GM11168 (cell line): ENCODE results near the gene NAPA.

Experiments used
- in situ Hi-C: fragments of 300-500 bp; cut with MboI; formaldehyde crosslinking; loops from one replicate; pipeline ENCODE4 v1.12.0; 2022; ENCODE audit warnings: low sequenced_read_pairs; ENCODE audit not compliant: unreplicated experiment

The NAPA gene

GRCh38 chr19:47503826-47504150 is 11.1 kb downstream of the NAPA start:
- in situ Hi-C loops = no loop called here

GRCh38 chr19:47503130-47503825 is 11.6 kb downstream of the NAPA start:
- in situ Hi-C loops = no loop called here

GRCh38 chr19:47499863-47500830 is 14.7 kb downstream of the NAPA start:
- in situ Hi-C loops = no loop called here

- in situ Hi-C loops = no loop called here
These were observed 15.5 kb downstream of the NAPA start for GRCh38 chr19:47499371-47499770.

- in situ Hi-C loops = no loop called here
These were observed 16.3 kb downstream of the NAPA start for GRCh38 chr19:47498561-47498960.

- in situ Hi-C loops = no loop called here
These were observed 16.9 kb downstream of the NAPA start for GRCh38 chr19:47497821-47498520.

- in situ Hi-C loops = no loop called here
These were observed 17.7 kb downstream of the NAPA start for GRCh38 chr19:47497050-47497766.

- in situ Hi-C loops = no loop called here
These were observed 19.1 kb downstream of the NAPA start for GRCh38 chr19:47495478-47496372.

- in situ Hi-C loops = no loop called here
These were observed 20.1 kb downstream of the NAPA start for GRCh38 chr19:47494729-47495128.

GRCh38 chr19:47494211-47494547 is 20.7 kb downstream of the NAPA start:
- in situ Hi-C loops = no loop called here

- in situ Hi-C loops = no loop called here
These were observed 21.3 kb downstream of the NAPA start for GRCh38 chr19:47493378-47494210.

GRCh38 chr19:47492571-47493377 is 22.1 kb downstream of the NAPA start:
- in situ Hi-C loops = no loop called here

GRCh38 chr19:47492137-47492533 is 22.7 kb downstream of the NAPA start:
- in situ Hi-C loops = no loop called here

- in situ Hi-C loops = no loop called here
These were observed 23.3 kb downstream of the NAPA start for GRCh38 chr19:47491358-47492136.

GRCh38 chr19:47490847-47491246 is 24.0 kb downstream of the NAPA start:
- in situ Hi-C loops = no loop called here

- in situ Hi-C loops = no loop called here
These were observed 24.8 kb downstream of the NAPA start for GRCh38 chr19:47490031-47490430.
